Right forelimb (tissue), 1 donor: Measurements from ENCODE around the gene GFRA4.
A peak's percentile ranks its signal among the peaks of the same experiment; 100 is the strongest.

Source experiments
- DNase-seq: peaks from one replicate; pipeline ENCODE4 v3.0.0-alpha.2; 2018

Gene GFRA4

GRCh38 chr20:3693376-3693775 is 30.2 kb upstream of the GFRA4 start:
- DNase-seq, result no peak

DNA sequence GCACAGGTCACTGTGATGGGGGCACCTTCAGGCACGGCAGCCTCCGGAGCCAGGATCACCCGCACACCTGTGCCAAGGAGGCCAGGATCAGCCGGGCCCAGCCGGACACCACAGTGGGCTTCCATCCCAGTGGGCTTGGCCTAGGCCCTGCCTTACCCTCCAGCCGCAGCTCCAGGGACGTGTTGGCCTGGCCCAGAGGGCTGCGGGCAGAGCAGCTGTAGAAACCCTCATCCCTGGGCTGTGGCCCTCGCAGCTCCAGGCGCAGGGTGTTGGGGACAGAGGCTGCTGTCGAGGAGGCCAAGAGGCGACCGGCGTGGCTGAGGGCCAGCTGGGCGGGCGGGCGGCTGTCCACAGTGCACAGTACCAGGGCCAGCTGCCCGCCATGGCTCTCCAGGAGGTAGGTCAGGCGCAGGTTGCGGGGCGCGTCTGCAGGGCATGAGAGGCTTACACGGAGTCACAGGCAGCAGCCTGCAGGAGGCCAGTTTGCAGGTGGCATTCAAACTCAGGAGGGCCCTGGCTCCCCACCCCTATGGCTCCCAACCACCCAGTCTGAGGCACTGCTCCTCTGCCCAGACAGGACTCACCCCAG is 29.6 kb upstream of the GFRA4 start:
- DNase-seq, result no peak

DNA sequence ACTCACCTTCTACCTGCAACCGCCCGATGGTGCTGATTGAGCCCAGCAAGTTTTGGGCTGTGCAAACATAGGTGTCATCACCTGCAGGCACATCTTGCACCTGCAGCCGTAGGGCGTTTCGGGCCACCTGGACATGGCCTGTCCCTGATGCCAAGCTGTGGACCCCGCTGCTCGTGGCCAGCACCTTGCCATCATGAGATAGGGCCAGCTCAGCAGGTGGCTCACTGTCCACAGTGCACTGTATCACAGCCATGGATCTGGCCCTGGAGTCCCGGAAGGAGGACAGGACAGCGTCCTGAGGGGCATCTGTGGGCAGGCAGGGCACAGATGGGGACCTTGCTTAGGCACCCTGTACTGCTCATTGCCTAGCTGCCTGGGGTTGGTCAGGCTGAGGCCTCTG is 28.7 kb upstream of the GFRA4 start:
- no peak for DNase-seq

- no peak for DNase-seq
These were observed 28.1 kb upstream of the GFRA4 start for GRCh38 chr20:3691306-3691705.

- DNase-seq, result no peak
These were observed 27.2 kb upstream of the GFRA4 start for GRCh38 chr20:3690413-3690812.

GRCh38 chr20:3689978-3690377 is 26.8 kb upstream of the GFRA4 start:
- DNase-seq, result no peak

- no peak for DNase-seq
These were observed 24.5 kb upstream of the GFRA4 start for GRCh38 chr20:3687655-3688054.

DNA sequence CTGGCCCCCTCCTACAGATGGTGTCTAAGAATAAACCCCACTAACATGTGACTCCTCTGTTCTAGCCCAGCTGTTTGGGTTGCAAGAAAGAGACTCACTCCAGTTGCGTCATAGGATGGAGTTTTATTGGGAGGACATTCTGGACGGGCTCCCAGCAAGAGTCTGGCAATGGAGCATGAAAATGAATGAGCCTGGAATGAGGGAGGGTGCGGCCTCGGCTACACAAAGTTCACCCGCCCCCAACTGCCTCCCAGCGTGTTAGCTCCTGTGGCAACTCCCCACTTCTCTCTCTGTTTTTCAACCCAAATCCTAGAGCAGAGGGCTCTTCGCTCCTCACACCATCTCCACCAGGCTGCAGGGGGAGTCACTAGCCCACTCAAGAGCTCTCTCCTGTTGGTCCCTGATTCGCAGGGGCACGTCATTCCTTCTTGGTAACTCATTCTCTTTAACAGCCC is 23.7 kb upstream of the GFRA4 start:
- peak; percentile 89 for DNase-seq

- DNase-seq, result no peak
These were observed 23.2 kb upstream of the GFRA4 start for GRCh38 chr20:3686421-3686820.

GRCh38 chr20:3685341-3685740 is 22.1 kb upstream of the GFRA4 start:
- no peak for DNase-seq

DNA sequence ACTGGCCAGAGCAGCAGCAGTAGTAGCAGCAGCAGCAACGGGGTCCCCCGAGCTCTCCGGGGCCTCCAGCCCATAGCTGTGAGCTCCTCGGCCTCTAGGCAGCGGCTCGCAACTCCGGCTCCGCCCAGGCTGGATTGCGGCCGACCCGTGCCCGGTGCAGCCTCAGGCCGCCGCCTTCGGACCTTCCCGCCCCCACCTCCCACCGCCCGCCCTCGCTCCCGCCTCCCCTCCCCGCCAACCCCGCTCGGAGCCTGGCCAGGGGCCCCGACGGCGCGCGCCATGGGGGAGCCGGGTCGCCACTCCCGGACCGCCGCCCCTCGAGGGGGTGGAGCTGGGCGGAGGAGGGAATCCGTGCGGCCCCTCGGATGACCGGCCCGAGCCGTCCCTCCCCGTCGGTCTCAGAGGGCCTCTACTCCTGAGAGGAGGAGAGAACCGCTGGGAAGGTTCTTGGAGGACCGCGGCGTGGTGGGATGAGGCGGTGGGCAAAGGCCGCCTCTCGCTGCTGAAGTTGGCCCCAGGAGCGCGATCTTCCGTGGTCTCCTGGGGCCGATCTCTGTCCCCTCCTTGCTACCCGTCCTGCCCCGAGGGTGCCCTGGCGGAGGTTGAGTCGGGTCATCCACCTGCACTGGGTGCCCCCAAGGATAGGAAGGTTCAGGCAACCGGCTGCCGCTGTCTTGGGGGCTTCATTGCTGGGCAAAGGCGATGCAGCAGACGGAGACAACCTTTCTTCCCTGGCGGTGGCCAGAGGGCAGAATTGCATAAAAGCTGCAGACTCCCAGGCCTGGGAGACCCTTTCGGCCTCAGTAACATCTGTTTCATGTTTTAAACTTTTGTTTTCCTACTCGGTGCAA is 19.0 kb upstream of the GFRA4 start, which contains the start of gene ADAM33:
ADAM33 (minus strand) TSS at position 80 of the 851 bp plus-strand sequence; CDS start at position 74, 6 bp downstream.
- peak; percentile 73 for DNase-seq

GRCh38 chr20:3681352-3681930 is 18.2 kb upstream of the GFRA4 start:
- no peak for DNase-seq

DNA sequence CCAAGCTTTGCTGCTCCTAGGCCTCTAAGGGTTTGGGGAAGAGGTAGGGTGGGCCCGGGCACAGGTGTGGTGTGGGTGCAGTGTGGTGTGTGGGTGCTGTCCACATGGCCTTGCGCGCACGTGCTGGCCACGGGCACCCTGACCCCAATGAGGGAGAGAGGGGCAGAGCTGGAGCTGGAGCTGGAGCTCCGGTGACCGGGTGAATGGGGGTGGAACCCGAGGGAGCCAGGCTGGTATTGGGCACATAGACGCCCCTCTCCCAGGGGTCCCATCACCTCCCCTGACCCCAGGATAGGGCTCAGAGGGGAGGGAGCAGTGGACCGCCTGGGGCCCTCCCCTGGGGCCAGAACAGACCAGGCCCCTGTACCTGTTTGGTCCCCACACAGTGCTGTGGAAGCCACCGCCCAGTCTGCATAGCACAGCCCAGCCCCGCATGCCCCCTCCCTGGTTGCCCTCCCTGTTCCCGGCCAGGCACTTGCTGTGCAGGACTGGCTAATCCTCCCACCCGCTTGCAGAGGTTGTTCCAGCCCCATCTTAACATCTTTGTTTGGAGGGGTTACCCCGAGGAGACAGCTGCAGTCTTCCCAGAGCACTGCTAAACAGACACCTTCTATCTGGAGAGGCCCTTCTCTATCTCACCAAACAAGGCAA is 17.6 kb upstream of the GFRA4 start:
- DNase-seq, result no peak

DNA sequence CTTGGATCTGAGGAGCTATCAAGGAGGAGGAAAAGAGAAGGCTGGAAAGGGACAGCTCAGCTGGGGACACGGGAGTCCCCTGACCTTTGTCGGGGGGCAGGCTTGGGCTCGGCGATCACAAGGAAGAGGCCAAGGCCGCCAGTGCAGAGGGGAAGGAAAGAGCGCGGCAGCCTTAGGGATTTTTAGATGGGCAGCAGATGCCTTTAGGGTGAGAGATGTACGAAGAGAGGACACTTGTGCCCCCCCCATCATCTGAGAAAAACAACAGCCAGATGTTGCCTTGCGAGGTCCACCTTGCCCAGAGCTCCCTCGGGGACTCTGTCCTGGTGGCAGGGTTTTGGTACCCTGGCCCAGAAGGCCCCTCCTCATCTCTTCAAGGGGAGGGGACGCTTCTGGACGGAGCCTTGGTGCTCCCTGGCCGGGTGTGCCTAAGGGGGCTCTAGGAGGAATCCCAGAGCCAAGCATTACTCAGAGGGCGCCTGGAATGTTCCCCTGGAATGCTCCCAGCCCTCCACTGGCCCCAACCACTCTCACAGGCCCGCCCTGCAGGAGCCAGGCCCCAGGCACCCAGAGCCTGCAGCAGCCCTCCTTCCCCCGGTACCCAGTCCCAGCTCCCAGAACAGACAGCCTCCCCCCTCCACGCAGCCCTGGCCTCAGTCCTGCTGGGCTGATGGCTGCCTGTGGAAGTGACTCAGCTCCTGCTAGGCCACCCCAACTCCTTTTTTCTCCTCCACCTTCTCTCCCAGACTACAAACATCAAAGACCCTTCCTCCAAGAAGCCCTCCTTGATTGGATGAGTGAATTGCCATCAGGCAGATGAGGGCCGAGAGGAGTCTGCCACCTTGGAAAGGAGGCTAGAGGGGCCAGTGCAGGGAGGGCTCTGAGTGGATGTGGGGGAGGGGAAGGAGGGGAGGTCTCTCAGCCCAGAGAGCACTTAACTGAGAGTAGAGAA is 16.8 kb upstream of the GFRA4 start:
- DNase-seq, result no peak

DNA sequence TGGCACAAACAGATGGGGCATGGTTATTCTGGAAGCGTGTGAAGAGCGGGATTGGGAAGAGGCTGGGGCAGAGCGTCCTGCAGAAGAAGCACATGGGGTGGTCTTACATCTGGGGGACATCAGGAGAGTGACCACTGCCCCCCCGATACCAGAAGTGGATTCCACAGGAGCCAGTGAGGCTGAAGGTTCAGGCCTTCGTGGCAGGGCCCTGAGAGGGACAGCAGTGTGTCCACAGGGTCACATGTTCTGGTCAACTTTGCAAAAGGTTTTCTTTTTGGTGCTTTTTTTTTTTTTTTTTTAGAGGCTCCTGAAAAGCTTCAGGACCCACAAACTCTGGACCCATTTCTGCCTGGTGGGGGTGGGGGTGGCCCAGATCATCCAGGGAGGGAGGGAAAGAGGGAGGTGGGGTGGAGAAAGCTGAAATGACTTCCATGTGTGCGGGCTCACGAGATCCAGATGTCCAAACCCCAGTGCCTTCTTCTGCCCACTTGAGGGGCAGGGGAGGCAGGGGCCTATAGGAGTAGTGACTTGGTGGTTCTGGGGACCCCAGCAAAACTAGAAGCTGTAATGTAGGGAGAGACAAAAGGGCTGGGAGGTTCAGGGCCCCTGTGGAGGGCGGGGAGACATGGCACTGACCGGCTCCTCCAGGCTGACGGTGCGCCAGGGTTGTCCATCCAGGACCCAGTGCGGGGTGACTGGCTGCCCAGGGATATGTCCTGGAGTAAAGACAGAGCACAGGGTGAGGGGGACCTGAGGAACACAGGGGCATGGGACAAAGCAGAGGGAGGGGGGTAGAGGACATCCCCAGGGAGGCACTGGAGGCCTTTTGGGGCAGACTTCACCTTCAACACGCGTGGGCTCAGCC is 15.9 kb upstream of the GFRA4 start:
- no peak for DNase-seq

DNA sequence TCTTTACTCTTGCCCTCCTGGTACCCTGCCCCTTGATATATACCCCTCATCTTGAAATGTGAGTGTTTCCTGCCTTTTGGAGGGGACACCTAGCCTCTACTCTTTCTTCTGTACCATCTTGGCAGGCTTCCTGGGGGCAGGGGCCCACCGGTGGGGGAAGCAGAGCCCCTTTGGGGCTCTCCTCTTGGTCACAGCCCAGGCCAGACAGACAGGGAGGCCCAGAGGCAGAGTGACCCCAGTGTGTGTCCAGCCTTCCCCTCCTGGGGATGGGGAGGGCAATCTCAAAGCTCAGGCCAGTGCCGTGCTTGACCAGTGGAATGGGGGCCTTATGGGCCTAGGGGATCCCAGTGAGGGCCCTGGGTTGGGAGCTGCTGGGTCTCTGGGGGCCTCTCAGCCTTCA is 15.0 kb upstream of the GFRA4 start:
- DNase-seq, result no peak

DNA sequence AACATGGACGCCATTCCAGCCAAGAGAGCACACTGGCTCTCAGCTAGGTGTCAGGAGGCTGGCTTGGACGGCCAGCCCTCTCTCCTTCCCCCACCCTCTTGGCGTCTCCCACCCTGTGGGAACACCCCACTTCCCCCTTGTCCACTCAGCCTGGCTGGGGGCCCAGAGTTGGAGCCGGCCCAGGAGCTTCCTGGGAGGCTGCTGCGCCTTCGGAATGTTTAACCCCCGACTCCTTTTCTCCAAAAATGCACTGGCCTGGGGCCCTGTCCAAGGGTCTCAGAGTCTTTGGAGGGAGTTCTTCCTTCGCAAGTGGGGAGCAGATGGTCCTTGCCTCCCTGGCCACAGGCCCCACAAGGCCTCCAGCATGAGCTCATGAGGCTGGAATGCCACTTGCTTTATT is 14.5 kb upstream of the GFRA4 start:
- DNase-seq, result peak; percentile 71

DNA sequence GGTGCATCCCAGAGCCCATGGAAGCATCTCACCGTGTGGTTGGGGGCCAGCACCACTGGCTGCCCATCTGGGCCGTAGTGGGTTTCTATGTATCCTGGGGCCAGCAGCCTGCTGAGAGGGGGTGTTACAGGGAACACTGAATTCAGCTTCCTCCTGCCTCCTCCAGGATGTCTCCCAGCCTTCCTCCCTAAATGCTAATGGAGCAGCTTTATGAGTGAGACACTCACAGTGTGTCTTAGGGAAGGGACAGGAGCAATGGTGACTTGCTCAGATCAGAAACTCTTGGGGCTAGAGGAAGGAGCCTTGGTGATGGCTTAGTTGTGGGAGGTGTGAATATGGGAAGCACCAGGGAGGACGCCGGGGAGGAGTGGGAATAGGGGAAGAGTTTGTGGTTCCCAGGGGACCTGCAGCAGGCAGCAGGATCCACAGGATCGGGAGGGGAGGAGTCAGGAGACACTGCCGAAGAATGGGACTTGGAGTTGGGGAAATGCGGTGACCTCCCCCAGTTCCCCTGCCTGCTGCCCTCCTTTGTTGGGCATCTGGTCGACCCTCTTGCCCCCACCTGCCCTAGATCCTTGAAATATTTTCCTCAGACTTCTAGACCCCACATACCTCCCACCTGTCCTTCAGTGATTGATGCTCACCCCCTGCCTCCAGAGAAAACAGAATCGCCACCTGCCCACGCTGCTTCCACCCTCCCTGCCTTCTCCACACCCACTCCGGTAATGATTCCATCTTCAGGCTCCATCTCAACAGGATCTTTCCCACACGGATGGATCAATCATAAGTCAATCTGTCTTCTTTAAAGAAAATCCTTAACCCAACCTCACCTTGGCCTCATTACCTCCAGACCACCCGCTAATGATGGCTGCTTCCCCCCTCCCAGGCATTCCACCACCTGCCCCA is 12.0 kb upstream of the GFRA4 start:
- DNase-seq, result no peak

GRCh38 chr20:3674447-3674846 is 11.2 kb upstream of the GFRA4 start:
- no peak for DNase-seq
